GM10248 (cell line): ENCODE measurements around the gene TSPAN18.

ENCODE experiments used
- CTCF ChIA-PET: fragments of 300-600 bp; sonication (Branson Sonifier 250); formaldehyde crosslinking; extraction: SDS; loops from one replicate; lab custom pipeline; 2021; ENCODE audit warnings: antibody characterized with exemption; lab: Yijun Ruan, JAX
- POLR2A ChIA-PET: fragments of 350-650 bp; sonication (Branson Sonifier 250); formaldehyde crosslinking; extraction: SDS; loops from one replicate; lab custom pipeline; 2020; ENCODE audit warnings: antibody characterized with exemption; lab: Yijun Ruan, JAX
- DNase-seq: peaks from one replicate; pipeline ENCODE4 v3.0.0; 2012; ENCODE audit errors: extremely low spot score
- CTCF ChIP-seq: IDR thresholded peaks from 2 replicates; pipeline ENCODE4 v1.5.1; 2012; ENCODE audit warnings: mild to moderate bottlenecking, low read depth; ENCODE audit errors: extremely low read depth, missing control alignments, control extremely low read depth

Gene TSPAN18

GRCh38 chr11:44709281-44709562, 17.5 kb upstream of the TSPAN18 start:
- CTCF ChIA-PET = no interaction called here
- no peak for DNase-seq
- no peak for TF ChIP-seq CTCF
- POLR2A ChIA-PET = no interaction called here

GRCh38 chr11:44709966-44710365, 16.8 kb upstream of the TSPAN18 start:
- no peak for TF ChIP-seq CTCF
- no peak for DNase-seq
- POLR2A ChIA-PET = no interaction called here
- CTCF ChIA-PET = interaction anchor here (1.2 kb wide), 1 partner anchor 66 kb away, joined by 6 read pairs; no protein-coding TSS in a partner anchor

- DNase-seq = no peak
- ChIA-PET CTCF (interaction anchor here (1.2 kb wide), 1 partner anchor 64 kb away, joined by 6 read pairs; no protein-coding TSS in a partner anchor), POLR2A (no interaction called here)
- TF ChIP-seq CTCF = no peak
Measured at GRCh38 chr11:44711113-44711786, 15.5 kb upstream of the TSPAN18 start.

- no peak for TF ChIP-seq CTCF
- POLR2A ChIA-PET = no interaction called here
Measured at GRCh38 chr11:44711787-44712608, 14.8 kb upstream of the TSPAN18 start.

GRCh38 chr11:44713022-44713421, 13.7 kb upstream of the TSPAN18 start:
- DNase-seq = no peak
- CTCF ChIA-PET = interaction anchor here (1.1 to 1.3 kb wide), 3 partner anchors 10 to 13 kb away, joined by 4 to 6 read pairs (median 5); no protein-coding TSS in a partner anchor
- no peak for TF ChIP-seq CTCF
- POLR2A ChIA-PET = no interaction called here

More at GRCh38 chr11:44711787-44712608, 14.8 kb upstream of the TSPAN18 start:
- DNase-seq = no peak
- CTCF ChIA-PET = interaction anchor here (1.1 to 1.3 kb wide), 3 partner anchors 9 to 14 kb away, joined by 4 to 6 read pairs (median 5); no protein-coding TSS in a partner anchor

GRCh38 chr11:44716256-44716655, 10.5 kb upstream of the TSPAN18 start:
- POLR2A ChIA-PET = no interaction called here
- no peak for DNase-seq
- TF ChIP-seq CTCF = no peak
- CTCF ChIA-PET = interaction anchor here (1.0 to 1.3 kb wide), 2 partner anchors 19 to 187 kb away, joined by 3 read pairs; no protein-coding TSS in a partner anchor
